HuH-7 (cell line): ENCODE results near the gene ZIC2.

ENCODE experiments used
- DNase-seq: peaks from one replicate; pipeline ENCODE4 v3.0.0; 2011; ENCODE audit warnings: low spot score

ZIC2 gene

GRCh38 chr13:99974296-99974938, 7.2 kb upstream of the ZIC2 start:
- no peak for DNase-seq

- DNase-seq: no peak
Observed at GRCh38 chr13:99974939-99975561, 6.5 kb upstream of the ZIC2 start.

- no peak for DNase-seq
Observed at GRCh38 chr13:99975626-99976025, 6.0 kb upstream of the ZIC2 start.

- DNase-seq: no peak
Observed at GRCh38 chr13:99976575-99976974, 5.0 kb upstream of the ZIC2 start.

GRCh38 chr13:99977334-99977911, 4.2 kb upstream of the ZIC2 start:
- no peak for DNase-seq

GRCh38 chr13:99977912-99978798, 3.4 kb upstream of the ZIC2 start:
- no peak for DNase-seq

GRCh38 chr13:99978799-99979452, 2.7 kb upstream of the ZIC2 start:
- DNase-seq: no peak

GRCh38 chr13:99979453-99980200, 2.0 kb upstream of the ZIC2 start:
- no peak for DNase-seq

GRCh38 chr13:99980201-99980823, 1.3 kb upstream of the ZIC2 start:
- no peak for DNase-seq

GRCh38 chr13:99980824-99981734, 505 bp upstream of the ZIC2 start:
- no peak for DNase-seq

- no peak for DNase-seq
Observed at GRCh38 chr13:99982036-99982730, 599 bp downstream of the ZIC2 start.

GRCh38 chr13:99982731-99983498, 1.3 kb downstream of the ZIC2 start:
- DNase-seq: no peak

GRCh38 chr13:99983499-99984401, 2.2 kb downstream of the ZIC2 start:
- DNase-seq: no peak

GRCh38 chr13:99984461-99985240, 3.1 kb downstream of the ZIC2 start:
- DNase-seq: no peak

GRCh38 chr13:99985241-99985874, 3.8 kb downstream of the ZIC2 start:
- DNase-seq: no peak

- DNase-seq: no peak
Observed at GRCh38 chr13:99985886-99986527, 4.4 kb downstream of the ZIC2 start.
